Measurements from ENCODE around the gene NAA40.

NAA40 gene

GRCh38 chr11:63944987-63945386 is 6.2 kb downstream of the NAA40 start:
- no peak overlapping the region for H4K91ac ChIP-seq (ENCODE audit: low read length)
- H2BK15ac ChIP-seq (ENCODE audit: low read depth, poor library complexity, severe bottlenecking): no peak overlapping the region
- H3K14ac ChIP-seq (ENCODE audit: low read length in 2 of 2): peak overlapping the region in 1 of 2 experiments; percentile 53
- peaks cover 11% of the 10 kb centered on the region for H3K4me1 ChIP-seq (ENCODE audit: control insufficient read depth, insufficient read depth, low read depth, low read length)
- H3K4me3 ChIP-seq (ENCODE audit: insufficient read depth in 1 of 2, low read depth in 1 of 2, low read length in 2 of 2): peak overlapping the region in 1 of 2 experiments; percentile 56
- H3K18ac ChIP-seq (ENCODE audit: low read depth in 1 of 2, low read length in 2 of 2): peak overlapping the region in 1 of 2 experiments; percentile 67
- H3K79me1 ChIP-seq (replicated peaks; ENCODE audit: low read length, poor library complexity, severe bottlenecking): peaks cover 35% of the 10 kb centered on the region
- H2AFZ ChIP-seq (ENCODE audit: low read depth, low read length): no peak overlapping the region
- DNase-seq: peak; percentile 28
- no peaks in the 10 kb centered on the region for H3K9me3 ChIP-seq (ENCODE audit: control insufficient read depth, low read length)
- H2BK12ac ChIP-seq (ENCODE audit: low read length in 2 of 2): peak overlapping the region in 1 of 2 experiments; percentile 75
- no peak overlapping the region for H2BK120ac ChIP-seq (ENCODE audit: low read depth, low read length)
- peaks cover 15 to 40% of the 10 kb centered on the region in 2 experiments for H3K36me3 ChIP-seq (ENCODE audit: control insufficient read depth in 1 of 2, insufficient read depth in 2 of 2, low read depth in 1 of 2, low read length in 2 of 2)
- H2AK5ac ChIP-seq (ENCODE audit: low read length, severe bottlenecking): no peak overlapping the region
- no peak overlapping the region for H3K4me2 ChIP-seq (ENCODE audit: low read length, poor library complexity, severe bottlenecking)
- no peak overlapping the region for H3K27ac ChIP-seq (ENCODE audit: low read length, poor library complexity, severe bottlenecking)
- no peak overlapping the region for H4K8ac ChIP-seq (ENCODE audit: low read length)
- H3K4ac ChIP-seq (ENCODE audit: low read depth in 1 of 2, low read length in 2 of 2): no peak overlapping the region
- H3K9ac ChIP-seq (ENCODE audit: low read length): peak overlapping the region; percentile 78
- H3K23ac ChIP-seq (ENCODE audit: low read length in 2 of 2): peak overlapping the region in 1 of 2 experiments; percentile 23
- H3K27me3 ChIP-seq (ENCODE audit: control insufficient read depth in 1 of 2, insufficient read depth in 1 of 2, low read length in 2 of 2): no peaks in the 10 kb centered on the region
- H2BK5ac ChIP-seq (ENCODE audit: low read depth, low read length, poor library complexity, severe bottlenecking): no peak overlapping the region
- WGBS: 54% methylated on average over 8 of the region's 8 CpGs

- peaks cover 35% of the 10 kb centered on the region for H3K79me1 ChIP-seq (replicated peaks; ENCODE audit: low read length, poor library complexity, severe bottlenecking)
- H4K8ac ChIP-seq (ENCODE audit: low read length): no peak overlapping the region
- H3K23ac ChIP-seq (ENCODE audit: low read length in 2 of 2): no peak overlapping the region
- H4K91ac ChIP-seq (ENCODE audit: low read length): no peak overlapping the region
- no peak overlapping the region for H3K27ac ChIP-seq (ENCODE audit: low read length, poor library complexity, severe bottlenecking)
- H3K14ac ChIP-seq (ENCODE audit: low read length in 2 of 2): peak overlapping the region in 1 of 2 experiments; percentile 87
- peaks cover 16 to 46% of the 10 kb centered on the region in 2 experiments for H3K36me3 ChIP-seq (ENCODE audit: control insufficient read depth in 1 of 2, insufficient read depth in 2 of 2, low read depth in 1 of 2, low read length in 2 of 2)
- DNase-seq: peak; percentile 77
- H3K4me3 ChIP-seq (ENCODE audit: insufficient read depth in 1 of 2, low read depth in 1 of 2, low read length in 2 of 2): peak overlapping the region in 1 of 2 experiments; percentile 56
- H3K4ac ChIP-seq (ENCODE audit: low read depth in 1 of 2, low read length in 2 of 2): no peak overlapping the region
- no peaks in the 10 kb centered on the region for H3K27me3 ChIP-seq (ENCODE audit: control insufficient read depth in 1 of 2, insufficient read depth in 1 of 2, low read length in 2 of 2)
- peak overlapping the region in 1 of 2 experiments; percentile 44 for H3K18ac ChIP-seq (ENCODE audit: low read depth in 1 of 2, low read length in 2 of 2)
- peaks cover 11% of the 10 kb centered on the region for H3K4me1 ChIP-seq (ENCODE audit: control insufficient read depth, insufficient read depth, low read depth, low read length)
- H2AK5ac ChIP-seq (ENCODE audit: low read length, severe bottlenecking): peak overlapping the region; percentile 38
- no peak overlapping the region for H2BK120ac ChIP-seq (ENCODE audit: low read depth, low read length)
- H2AFZ ChIP-seq (ENCODE audit: low read depth, low read length): peak overlapping the region; percentile 23
- H3K9me3 ChIP-seq (ENCODE audit: control insufficient read depth, low read length): no peaks in the 10 kb centered on the region
- peak overlapping the region; percentile 78 for H3K9ac ChIP-seq (ENCODE audit: low read length)
- peak overlapping the region in 1 of 2 experiments; percentile 25 for H2BK12ac ChIP-seq (ENCODE audit: low read length in 2 of 2)
- no peak overlapping the region for H2BK5ac ChIP-seq (ENCODE audit: low read depth, low read length, poor library complexity, severe bottlenecking)
- H3K4me2 ChIP-seq (ENCODE audit: low read length, poor library complexity, severe bottlenecking): no peak overlapping the region
- WGBS: 56% methylated on average over 13 of the region's 14 CpGs
- no peak overlapping the region for H2BK15ac ChIP-seq (ENCODE audit: low read depth, poor library complexity, severe bottlenecking)
Observed at GRCh38 chr11:63945477-63946163, 6.8 kb downstream of the NAA40 start.

GRCh38 chr11:63951779-63952536 is 13.2 kb downstream of the NAA40 start:
- Histone ChIP-seq H3K27ac (ENCODE audit: low read length, poor library complexity, severe bottlenecking) (no peak overlapping the region), H3K4me1 (ENCODE audit: control insufficient read depth, insufficient read depth, low read depth, low read length) (no peaks in the 10 kb centered on the region), H3K14ac (ENCODE audit: low read length in 2 of 2) (no peak overlapping the region), H3K4me3 (ENCODE audit: insufficient read depth in 1 of 2, low read depth in 1 of 2, low read length in 2 of 2) (no peak overlapping the region), H3K27me3 (ENCODE audit: control insufficient read depth in 1 of 2, insufficient read depth in 1 of 2, low read length in 2 of 2) (no peaks in the 10 kb centered on the region), H3K9ac (ENCODE audit: low read length) (no peak overlapping the region), H2BK5ac (ENCODE audit: low read depth, low read length, poor library complexity, severe bottlenecking) (no peak overlapping the region), H2AFZ (ENCODE audit: low read depth, low read length) (no peak overlapping the region), H3K18ac (ENCODE audit: low read depth in 1 of 2, low read length in 2 of 2) (peak overlapping the region in 1 of 2 experiments; percentile 30), H3K4ac (ENCODE audit: low read depth in 1 of 2, low read length in 2 of 2) (no peak overlapping the region), H2AK5ac (ENCODE audit: low read length, severe bottlenecking) (no peak overlapping the region), H3K23ac (ENCODE audit: low read length in 2 of 2) (peak overlapping the region in 1 of 2 experiments; percentile 61), H3K79me1 (replicated peaks; ENCODE audit: low read length, poor library complexity, severe bottlenecking) (peaks cover 20% of the 10 kb centered on the region), H2BK120ac (ENCODE audit: low read depth, low read length) (no peak overlapping the region), H4K91ac (ENCODE audit: low read length) (no peak overlapping the region), H2BK12ac (ENCODE audit: low read length in 2 of 2) (no peak overlapping the region), H3K9me3 (ENCODE audit: control insufficient read depth, low read length) (no peaks in the 10 kb centered on the region), H3K4me2 (ENCODE audit: low read length, poor library complexity, severe bottlenecking) (no peak overlapping the region), H3K36me3 (ENCODE audit: control insufficient read depth in 1 of 2, insufficient read depth in 2 of 2, low read depth in 1 of 2, low read length in 2 of 2) (peaks cover 52 to 71% of the 10 kb centered on the region in 2 experiments), H4K8ac (ENCODE audit: low read length) (peak overlapping the region; percentile 7), H2BK15ac (ENCODE audit: low read depth, poor library complexity, severe bottlenecking) (no peak overlapping the region)
- peak; percentile 39 for DNase-seq
- 90% methylated on average over 20 of the region's 20 CpGs for WGBS

GRCh38 chr11:63952570-63952969 is 13.8 kb downstream of the NAA40 start:
- H4K91ac ChIP-seq (ENCODE audit: low read length): no peak overlapping the region
- no peak overlapping the region for H3K27ac ChIP-seq (ENCODE audit: low read length, poor library complexity, severe bottlenecking)
- no peak overlapping the region for H3K9ac ChIP-seq (ENCODE audit: low read length)
- H4K8ac ChIP-seq (ENCODE audit: low read length): no peak overlapping the region
- H3K4me1 ChIP-seq (ENCODE audit: control insufficient read depth, insufficient read depth, low read depth, low read length): no peaks in the 10 kb centered on the region
- H2BK120ac ChIP-seq (ENCODE audit: low read depth, low read length): no peak overlapping the region
- no peak overlapping the region for H3K4me3 ChIP-seq (ENCODE audit: insufficient read depth in 1 of 2, low read depth in 1 of 2, low read length in 2 of 2)
- H2AK5ac ChIP-seq (ENCODE audit: low read length, severe bottlenecking): no peak overlapping the region
- no peak overlapping the region for H3K4ac ChIP-seq (ENCODE audit: low read depth in 1 of 2, low read length in 2 of 2)
- peaks cover 20% of the 10 kb centered on the region for H3K79me1 ChIP-seq (replicated peaks; ENCODE audit: low read length, poor library complexity, severe bottlenecking)
- H3K23ac ChIP-seq (ENCODE audit: low read length in 2 of 2): no peak overlapping the region
- no peaks in the 10 kb centered on the region for H3K9me3 ChIP-seq (ENCODE audit: control insufficient read depth, low read length)
- no peak overlapping the region for H2BK12ac ChIP-seq (ENCODE audit: low read length in 2 of 2)
- H3K36me3 ChIP-seq (ENCODE audit: control insufficient read depth in 1 of 2, insufficient read depth in 2 of 2, low read depth in 1 of 2, low read length in 2 of 2): peaks cover 55 to 73% of the 10 kb centered on the region in 2 experiments
- H3K4me2 ChIP-seq (ENCODE audit: low read length, poor library complexity, severe bottlenecking): no peak overlapping the region
- H3K27me3 ChIP-seq (ENCODE audit: control insufficient read depth in 1 of 2, insufficient read depth in 1 of 2, low read length in 2 of 2): no peaks in the 10 kb centered on the region
- no peak overlapping the region for H2BK15ac ChIP-seq (ENCODE audit: low read depth, poor library complexity, severe bottlenecking)
- H2AFZ ChIP-seq (ENCODE audit: low read depth, low read length): no peak overlapping the region
- WGBS: 100% methylated on average over 4 of the region's 4 CpGs
- H3K18ac ChIP-seq (ENCODE audit: low read depth in 1 of 2, low read length in 2 of 2): no peak overlapping the region
- no peak for DNase-seq
- no peak overlapping the region for H3K14ac ChIP-seq (ENCODE audit: low read length in 2 of 2)
- H2BK5ac ChIP-seq (ENCODE audit: low read depth, low read length, poor library complexity, severe bottlenecking): no peak overlapping the region

Measured in mesenchymal stem cell (in vitro differentiated cells and primary cell).